GM21526 (cell line): Measurements from ENCODE around the gene PRR16.
A peak's percentile ranks its signal among the peaks of the same experiment; 100 is the strongest.
"Not testable (repeated sequence)": the region's sequence is repeated elsewhere in the genome, so short reads cannot be mapped to it uniquely, and the experiment has no call there.

Experiments used
- ATAC-seq: cut with Tn5 transposase; IDR thresholded peaks from one replicate; pipeline ENCODE4 v1.9.1; 2021; ENCODE audit warnings: moderate library complexity; ENCODE audit not compliant: unreplicated experiment, low FRiP score

PRR16 gene

GRCh38 chr5:120463991-120464626 lies at the start of gene PRR16:
TSS of gene PRR16 (plus strand) at chr5:120464300.
- ATAC-seq = peak; percentile 90

- no peak for ATAC-seq
These were observed 48.1 kb upstream of the PRR16 start for GRCh38 chr5:120415985-120416384.

DNA sequence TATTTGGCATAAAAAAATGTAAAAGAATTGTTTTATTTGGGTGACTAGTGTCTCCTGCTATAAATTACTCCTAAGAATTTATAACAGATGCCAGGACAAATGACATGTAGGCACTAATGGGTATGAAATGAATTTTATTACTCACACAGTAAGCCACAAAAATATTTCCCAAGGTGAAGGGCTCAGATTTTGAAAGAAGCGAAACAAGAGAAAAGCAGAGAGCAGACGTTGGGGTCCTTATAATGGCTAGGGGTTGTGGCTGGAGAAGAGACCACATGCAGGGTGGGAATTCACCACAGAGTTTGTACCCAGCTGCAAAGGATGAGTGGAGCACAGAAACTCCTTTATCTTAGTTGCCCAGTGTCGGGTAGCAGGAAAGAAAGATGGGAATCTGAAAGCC lies 45.0 kb upstream of the PRR16 start:
- ATAC-seq = no peak

DNA sequence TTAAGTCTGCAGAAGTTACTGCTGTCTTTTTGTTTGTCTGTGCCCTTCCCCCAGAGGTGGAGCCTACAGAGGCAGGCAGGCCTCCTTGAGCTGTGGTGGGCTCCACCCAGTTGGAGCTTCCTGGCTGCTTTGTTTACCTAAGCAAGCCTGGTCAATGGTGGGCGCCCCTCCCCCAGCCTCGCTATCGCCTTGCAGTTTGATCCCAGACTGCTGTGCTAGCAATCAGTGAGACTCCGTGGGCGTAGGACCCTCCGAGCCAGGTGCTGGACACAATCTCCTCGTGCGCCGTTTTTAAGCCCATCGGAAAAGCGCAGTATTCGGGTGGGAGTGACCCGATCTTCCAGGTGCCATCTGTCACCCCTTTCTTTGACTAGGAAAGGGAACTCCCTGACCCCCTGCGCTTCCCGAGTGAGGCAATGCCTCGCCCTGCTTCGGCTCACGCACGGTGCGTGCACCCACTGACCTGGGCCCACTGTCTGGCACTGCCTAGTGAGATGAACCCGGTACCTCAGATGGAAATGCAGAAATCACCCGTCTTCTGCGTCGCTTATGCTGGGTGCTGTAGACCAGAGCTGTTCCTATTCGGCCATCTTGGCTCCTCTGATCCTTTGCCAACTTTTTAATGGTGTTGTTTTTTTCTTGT lies 37.3 kb upstream of the PRR16 start:
- not testable (repeated sequence) for ATAC-seq

GRCh38 chr5:120430572-120430971 lies 33.5 kb upstream of the PRR16 start:
- ATAC-seq = no peak

- ATAC-seq = no peak
These were observed 31.2 kb upstream of the PRR16 start for GRCh38 chr5:120432861-120433260.

GRCh38 chr5:120435129-120435528 lies 29.0 kb upstream of the PRR16 start:
- no peak for ATAC-seq

DNA sequence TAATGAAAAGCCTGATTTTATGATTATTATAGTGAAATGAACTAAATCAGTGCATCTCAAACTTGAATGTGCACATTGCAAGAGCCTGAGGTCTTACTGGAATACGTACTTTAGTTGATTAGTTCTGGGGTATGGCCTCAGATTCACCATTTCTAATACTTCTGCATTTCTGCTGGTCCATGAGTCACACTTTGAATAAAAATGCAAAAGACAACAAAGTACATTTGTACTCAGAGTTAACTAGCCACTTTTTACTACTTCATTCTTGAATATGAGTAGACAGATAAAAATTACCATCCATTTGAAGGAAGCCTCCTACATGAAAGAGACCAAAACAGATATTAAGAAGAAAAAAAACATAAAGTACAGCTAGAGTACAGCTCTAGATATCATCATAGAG lies 27.1 kb upstream of the PRR16 start:
- ATAC-seq = no peak

DNA sequence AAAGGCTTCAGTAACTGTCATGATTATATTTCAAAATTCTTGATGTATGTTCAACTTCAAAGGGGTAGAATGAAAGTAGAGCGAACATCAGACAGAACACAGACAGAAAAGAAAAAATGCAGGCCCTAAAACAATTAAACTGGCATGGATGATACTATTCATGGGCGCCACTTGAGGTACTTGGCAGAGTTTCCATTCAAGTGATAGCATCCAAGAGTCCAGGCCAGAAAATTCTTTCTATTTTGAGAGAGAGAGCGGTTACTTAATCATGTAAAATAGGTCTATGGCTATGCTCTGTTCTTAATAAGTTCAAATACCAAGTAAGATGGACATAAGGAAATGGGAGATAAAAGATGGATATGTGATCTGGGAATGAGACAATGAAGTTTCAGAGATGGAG lies 21.4 kb upstream of the PRR16 start:
- no peak for ATAC-seq

DNA sequence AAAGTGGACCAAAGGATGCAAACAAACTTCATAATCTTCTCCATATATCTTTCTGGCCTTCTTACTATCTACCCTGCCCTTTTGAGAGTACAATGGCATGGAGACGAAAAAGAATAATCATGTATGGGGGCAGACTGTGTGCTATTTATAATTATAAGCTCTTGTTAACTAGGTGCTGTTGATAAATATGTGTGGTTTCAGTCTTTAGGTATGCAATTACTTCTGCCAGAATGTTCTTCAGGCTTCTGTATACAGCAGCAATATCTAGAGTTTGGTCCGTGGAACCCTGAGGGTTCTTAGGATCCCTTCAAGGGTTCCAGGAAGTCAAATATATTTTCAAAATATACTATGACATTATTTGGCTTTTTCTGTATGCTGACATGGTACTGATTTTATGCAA lies 20.5 kb upstream of the PRR16 start:
- no peak for ATAC-seq

- no peak for ATAC-seq
These were observed 18.0 kb upstream of the PRR16 start for GRCh38 chr5:120446068-120446492.

- no peak for ATAC-seq
These were observed 17.2 kb upstream of the PRR16 start for GRCh38 chr5:120446901-120447300.

- no peak for ATAC-seq
These were observed 16.3 kb upstream of the PRR16 start for GRCh38 chr5:120447706-120448239.

DNA sequence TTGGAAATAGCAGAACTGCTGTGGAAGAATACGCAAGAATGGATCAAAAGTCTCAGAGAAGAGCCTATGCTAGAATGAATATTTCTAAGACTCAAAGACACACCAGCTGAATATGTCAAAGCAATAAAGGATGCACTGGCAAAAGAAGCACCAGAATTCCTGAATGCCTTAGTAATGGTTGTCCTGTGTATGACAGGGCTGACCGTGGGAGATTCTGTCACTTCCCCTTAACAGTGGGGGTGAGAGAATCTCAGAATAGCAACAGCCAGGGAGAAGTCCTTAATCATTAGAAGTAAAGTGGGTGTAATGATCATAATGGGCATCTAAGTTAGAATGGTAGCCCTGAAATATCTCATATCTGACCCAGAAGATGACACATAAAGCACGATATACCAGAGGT lies 14.6 kb upstream of the PRR16 start:
- ATAC-seq = no peak

DNA sequence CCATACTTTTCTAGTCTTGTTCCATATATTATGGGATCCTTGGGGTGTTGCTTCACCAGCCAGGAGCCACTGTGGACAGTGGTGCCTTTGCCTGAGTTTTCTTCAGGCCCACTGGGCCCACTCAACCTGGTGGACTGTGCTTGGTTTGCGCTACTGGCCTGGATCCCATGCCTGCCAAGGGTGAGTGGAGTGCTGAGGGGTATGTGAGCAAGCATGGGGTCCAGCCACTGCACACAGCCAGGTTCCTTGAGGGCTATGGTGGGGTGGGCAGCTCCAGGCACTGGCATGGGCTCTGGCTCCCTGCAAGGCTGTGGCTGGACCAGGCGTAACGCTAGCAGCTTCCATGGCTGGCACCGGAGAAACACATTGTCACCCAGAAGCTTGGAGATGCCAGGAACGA lies 13.2 kb upstream of the PRR16 start:
- no peak for ATAC-seq

DNA sequence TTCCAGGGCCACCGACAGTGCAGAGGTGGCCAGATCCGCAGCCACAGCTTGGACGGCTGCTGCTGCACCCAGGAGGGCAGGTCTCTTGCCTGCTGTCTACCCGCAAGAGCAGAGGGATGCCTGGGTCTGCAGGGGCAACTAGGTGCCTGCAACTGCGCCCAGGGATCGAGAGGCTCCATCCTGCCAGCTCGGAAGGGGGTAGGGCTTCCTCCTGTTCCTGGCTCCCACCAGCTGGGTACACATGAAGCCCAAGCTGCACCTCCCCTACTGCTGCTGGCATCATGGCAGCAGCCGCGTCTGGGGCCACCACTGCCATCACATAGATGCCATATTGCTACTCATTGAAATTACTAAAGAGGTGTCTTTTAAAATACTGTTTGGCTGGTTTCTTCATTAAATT lies 12.7 kb upstream of the PRR16 start:
- no peak for ATAC-seq

- no peak for ATAC-seq
These were observed 11.6 kb upstream of the PRR16 start for GRCh38 chr5:120452471-120452870.

GRCh38 chr5:120454094-120454798 lies 9.9 kb upstream of the PRR16 start:
- no peak for ATAC-seq

- no peak for ATAC-seq
These were observed 8.1 kb upstream of the PRR16 start for GRCh38 chr5:120456006-120456405.

DNA sequence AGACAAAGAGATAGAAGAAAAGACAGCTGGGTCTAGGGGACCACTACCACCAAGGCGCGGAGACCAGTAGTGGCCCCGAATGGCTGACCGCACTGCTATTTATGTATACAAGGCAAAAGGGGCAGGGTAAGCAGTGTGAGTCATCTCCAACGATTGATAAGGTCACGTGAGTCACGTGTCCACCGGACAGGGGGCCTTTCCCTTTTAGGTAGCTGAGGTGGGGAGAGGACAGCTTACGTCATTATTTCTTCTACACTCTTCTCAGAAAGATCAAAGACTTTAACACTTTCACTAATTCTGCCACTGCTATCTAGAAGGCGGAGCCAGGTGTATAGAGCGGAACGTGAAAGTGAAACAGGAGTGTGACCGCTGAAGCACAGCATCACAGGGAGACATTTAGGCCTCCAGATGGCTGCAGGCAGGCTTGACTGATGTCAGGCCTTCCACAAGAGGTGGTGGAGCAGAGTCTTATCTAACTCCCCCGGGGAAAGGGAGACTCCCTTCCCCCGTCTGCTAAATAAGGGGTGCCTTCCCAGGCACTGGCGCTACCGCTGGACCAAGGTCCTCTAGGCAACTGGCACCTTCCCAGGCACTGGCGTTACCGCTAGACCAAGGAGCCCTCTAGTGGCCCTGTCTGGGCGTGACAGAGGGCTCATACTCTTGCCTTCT lies 6.1 kb upstream of the PRR16 start:
- ATAC-seq = peak; percentile 83

DNA sequence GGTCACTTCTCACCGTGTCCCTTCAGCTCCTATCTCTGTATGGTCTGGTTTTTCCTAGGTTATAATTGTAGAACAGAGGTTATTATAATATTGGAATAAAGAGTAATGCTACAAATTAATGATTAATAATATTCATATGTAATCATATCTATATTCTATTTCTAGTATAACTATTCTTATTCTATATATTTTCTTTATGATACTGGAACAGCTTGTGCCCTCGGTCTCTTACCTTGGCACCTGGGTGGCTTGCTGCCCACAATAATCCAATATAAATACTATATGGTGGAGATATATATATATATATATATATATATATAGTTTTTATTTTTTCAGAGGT lies 5.6 kb upstream of the PRR16 start:
- ATAC-seq = not testable (repeated sequence)
